Memory B cell (primary cell): ENCODE measurements around the gene CCR5.
"Not testable (repeated sequence)": the region's sequence is repeated elsewhere in the genome, so short reads cannot be mapped to it uniquely, and the experiment has no call there.

Experiments used
- ATAC-seq: fragments of 150-1000 bp; cut with Tn5 transposase; 2 replicates; pipeline ENCODE4 v1.10.0; 2021; ENCODE audit warnings: low read depth, mild to moderate bottlenecking, moderate library complexity
- DNase-seq, 2 donors: peaks; one replicate each; pipeline ENCODE4 v3.0.0; 2022; ENCODE audit warnings: low spot score in 2 of 2
- H3K27ac Mint-ChIP-seq: one replicate; pipeline ENCODE4 v1.8.0; 2022; ENCODE audit warnings: mild to moderate bottlenecking, moderate library complexity, mixed read lengths
- H3K27me3 Mint-ChIP-seq: one replicate; pipeline ENCODE4 v1.8.0; 2022; ENCODE audit warnings: mixed read lengths
- H3K36me3 Mint-ChIP-seq: one replicate; pipeline ENCODE4 v1.8.0; 2022; ENCODE audit warnings: mild to moderate bottlenecking, mixed read lengths
- H3K4me1 Mint-ChIP-seq: one replicate; pipeline ENCODE4 v1.8.0; 2022; ENCODE audit warnings: mixed read lengths
- H3K4me3 Mint-ChIP-seq: one replicate; pipeline ENCODE4 v1.8.0; 2022; ENCODE audit warnings: mild to moderate bottlenecking, moderate library complexity, mixed read lengths
- H3K9me3 Mint-ChIP-seq: one replicate; pipeline ENCODE4 v1.8.0; 2022; ENCODE audit warnings: mixed read lengths

CCR5 gene

GRCh38 chr3:46370839-46371518 lies at the start of gene CCR5:
Gene CCR5 (plus strand): TSS chr3:46370946. CDS start chr3:46372903, 1,957 bp downstream.
- Mint-ChIP-seq H3K4me1 (peaks cover 23% of the 10 kb centered on the region), H3K4me3 (peak within 1 kb of the TSS; percentile 16), H3K9me3 (no peaks in the 10 kb centered on the region), H3K27me3 (no peaks in the 10 kb centered on the region), H3K36me3 (no peaks in the 10 kb centered on the region), H3K27ac (peak within 1 kb of the TSS; percentile 72)
- ATAC-seq (no peak), DNase-seq (no peak)

DNA sequence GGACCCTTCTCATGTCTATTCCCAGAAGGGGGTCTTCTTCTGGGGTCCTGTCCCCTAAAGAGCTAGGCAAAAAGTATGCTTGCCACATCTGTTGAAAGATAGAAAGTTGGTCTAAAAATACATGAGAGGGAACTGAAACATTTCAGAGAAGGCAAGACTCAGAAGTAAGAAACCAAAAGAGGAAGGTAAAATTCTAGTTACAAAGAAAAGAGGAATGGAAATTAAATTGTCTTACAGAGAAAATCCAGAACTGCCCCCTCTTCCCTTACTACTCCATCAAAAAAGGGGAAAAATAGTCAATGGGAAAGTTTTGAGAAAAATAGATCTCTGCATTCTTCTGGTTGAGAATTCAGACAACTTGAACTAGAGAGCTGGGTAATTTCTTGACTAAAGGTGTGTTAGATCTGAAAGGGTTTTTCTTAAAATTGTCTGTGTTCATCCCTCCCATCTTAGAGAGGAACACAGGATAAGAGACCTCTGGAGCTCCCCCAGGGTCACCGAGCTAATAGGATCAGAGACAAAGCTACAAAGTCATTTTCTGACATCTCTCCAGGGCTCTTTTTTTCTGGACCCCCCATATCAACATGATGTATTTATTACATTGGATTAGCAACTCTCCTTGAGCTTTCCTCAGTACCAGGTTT lies 49.2 kb upstream of the CCR5 start:
- Mint-ChIP-seq H3K36me3 (no peaks in the 10 kb centered on the region), H3K9me3 (no peaks in the 10 kb centered on the region), H3K27ac (peak overlapping the region; percentile 12), H3K4me1 (peaks cover 30% of the 10 kb centered on the region), H3K4me3 (peak overlapping the region; percentile 11), H3K27me3 (no peaks in the 10 kb centered on the region)
- ATAC-seq (peak; percentile 93), DNase-seq (peak in 1 of 2 donors; percentile 7)

DNA sequence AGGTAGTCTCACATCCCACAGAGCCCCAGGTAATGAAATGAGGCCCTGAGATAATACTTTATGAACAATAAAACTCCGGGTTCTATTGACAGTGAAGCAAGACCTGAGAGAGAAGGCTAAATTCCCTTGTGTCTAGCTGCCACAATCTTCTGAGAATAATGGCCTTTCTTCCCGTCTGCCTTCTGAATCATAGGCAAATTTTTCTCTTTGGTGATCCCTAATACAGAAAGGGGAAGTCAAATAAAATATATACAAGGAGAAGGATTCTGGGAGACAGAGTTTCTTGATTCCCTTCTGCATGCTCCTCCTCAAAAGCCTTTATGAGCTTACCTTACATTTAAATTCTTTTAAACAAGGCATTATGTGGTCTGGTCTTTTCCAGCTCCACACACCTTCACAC lies 46.7 kb upstream of the CCR5 start:
- H3K4me3 Mint-ChIP-seq, result no peak overlapping the region
- H3K36me3 Mint-ChIP-seq, result no peaks in the 10 kb centered on the region
- DNase-seq, result no peak
- H3K9me3 Mint-ChIP-seq, result no peaks in the 10 kb centered on the region
- no peaks in the 10 kb centered on the region for H3K27me3 Mint-ChIP-seq
- no peak overlapping the region for H3K27ac Mint-ChIP-seq
- ATAC-seq, result no peak
- H3K4me1 Mint-ChIP-seq, result peaks cover 24% of the 10 kb centered on the region

DNA sequence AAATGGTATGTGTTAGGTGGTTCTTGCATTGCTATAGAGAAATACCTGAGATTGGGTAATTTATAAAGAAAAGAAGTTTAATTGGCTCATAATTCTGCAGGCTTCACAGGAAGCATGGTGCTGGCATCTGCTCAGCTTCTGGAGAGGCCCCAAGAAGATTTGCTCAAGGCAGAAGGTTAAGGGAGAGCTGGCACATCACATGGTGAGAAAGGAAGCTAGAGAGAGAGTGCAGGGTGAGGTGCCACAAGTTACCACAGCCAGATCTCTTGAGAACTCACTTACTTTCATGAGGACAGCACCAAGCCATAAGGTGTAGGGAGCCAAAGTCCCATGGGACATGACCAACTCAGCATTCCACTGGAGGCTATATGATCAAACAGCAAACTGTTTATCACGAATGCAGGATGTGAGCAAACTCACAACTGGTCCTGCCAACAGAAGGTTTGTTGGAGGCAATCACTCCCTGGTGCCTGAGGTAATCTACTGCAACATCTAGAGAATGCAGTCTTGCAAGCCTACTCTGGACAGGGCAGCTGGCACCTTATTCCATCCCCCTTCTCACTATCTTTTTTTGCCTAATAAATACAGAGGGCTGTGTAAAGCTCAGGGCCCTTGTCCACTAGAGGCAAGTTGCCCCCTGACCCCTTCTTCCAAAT lies 45.0 kb upstream of the CCR5 start:
- no peak for ATAC-seq
- no peaks in the 10 kb centered on the region for H3K9me3 Mint-ChIP-seq

GRCh38 chr3:46330676-46331075 lies 40.1 kb upstream of the CCR5 start:
- not testable (repeated sequence) for H3K9me3 Mint-ChIP-seq, H3K27me3 Mint-ChIP-seq, H3K4me3 Mint-ChIP-seq

More for the DNA sequence above, 45.0 kb upstream of the CCR5 start:
- no peak overlapping the region for H3K27ac Mint-ChIP-seq
- peaks cover 19% of the 10 kb centered on the region for H3K4me1 Mint-ChIP-seq
- no peaks in the 10 kb centered on the region for H3K27me3 Mint-ChIP-seq
- H3K4me3 Mint-ChIP-seq, result no peak overlapping the region
- no peaks in the 10 kb centered on the region for H3K36me3 Mint-ChIP-seq
- no peak for DNase-seq

GRCh38 chr3:46334741-46335478 lies 35.8 kb upstream of the CCR5 start:
- ATAC-seq, result no peak
- no peak for DNase-seq
- Mint-ChIP-seq H3K4me3 (no peak overlapping the region), H3K36me3 (peaks cover 5% of the 10 kb centered on the region), H3K4me1 (peaks cover 6% of the 10 kb centered on the region), H3K27me3 (no peaks in the 10 kb centered on the region), H3K27ac (no peak overlapping the region), H3K9me3 (peaks cover 7% of the 10 kb centered on the region)

More at GRCh38 chr3:46330676-46331075, 40.1 kb upstream of the CCR5 start:
- not testable (repeated sequence) for H3K36me3 Mint-ChIP-seq, DNase-seq, H3K4me1 Mint-ChIP-seq, H3K27ac Mint-ChIP-seq, ATAC-seq

DNA sequence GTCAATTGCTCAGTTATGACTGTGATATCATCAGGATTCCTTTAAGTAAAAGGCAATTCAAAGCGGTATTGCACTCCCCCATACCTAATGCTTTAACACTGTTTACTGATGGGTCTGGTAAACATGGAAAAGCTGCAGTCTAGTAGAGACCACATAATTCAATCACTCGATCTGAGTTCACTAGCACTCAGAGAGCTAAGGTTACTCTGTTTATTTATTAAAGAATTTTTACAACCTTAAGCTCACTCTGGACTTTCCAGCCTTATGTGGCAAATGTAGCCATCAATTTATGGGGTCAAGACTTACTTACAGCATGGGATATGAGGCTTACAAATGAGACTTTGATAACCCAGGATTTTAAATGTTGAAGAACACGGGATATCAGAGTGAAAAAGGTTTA lies 35.2 kb upstream of the CCR5 start:
- no peak for DNase-seq
- H3K4me3 Mint-ChIP-seq, result no peak overlapping the region
- no peak for ATAC-seq
- peaks cover 9% of the 10 kb centered on the region for H3K9me3 Mint-ChIP-seq
- peaks cover 6% of the 10 kb centered on the region for H3K4me1 Mint-ChIP-seq
- no peaks in the 10 kb centered on the region for H3K27me3 Mint-ChIP-seq
- H3K36me3 Mint-ChIP-seq, result peaks cover 5% of the 10 kb centered on the region
- H3K27ac Mint-ChIP-seq, result no peak overlapping the region

DNA sequence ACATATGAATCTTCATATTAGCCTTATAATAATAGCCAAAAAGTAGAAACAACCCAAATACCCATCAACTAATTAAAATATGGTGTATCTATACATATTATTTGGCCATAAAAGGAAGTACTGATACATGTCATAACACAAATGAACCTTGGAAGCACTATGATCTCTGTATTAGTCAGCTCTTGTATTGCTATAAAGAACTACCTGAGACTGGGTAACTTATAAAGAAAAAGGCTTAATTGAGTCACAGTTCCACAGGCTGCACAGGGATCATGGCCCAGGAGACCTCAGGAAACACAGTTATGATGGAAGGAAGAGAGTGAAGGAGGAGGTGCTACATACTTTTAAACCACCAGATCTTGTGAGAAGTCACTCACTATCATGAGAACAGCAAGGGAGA lies 32.8 kb upstream of the CCR5 start:
- no peak overlapping the region for H3K4me3 Mint-ChIP-seq
- no peaks in the 10 kb centered on the region for H3K4me1 Mint-ChIP-seq
- H3K27me3 Mint-ChIP-seq, result no peaks in the 10 kb centered on the region
- H3K36me3 Mint-ChIP-seq, result peaks cover 5% of the 10 kb centered on the region
- no peak overlapping the region for H3K27ac Mint-ChIP-seq
- H3K9me3 Mint-ChIP-seq, result peaks cover 9% of the 10 kb centered on the region
- no peak for ATAC-seq
- DNase-seq, result no peak

- H3K4me1 Mint-ChIP-seq, result no peaks in the 10 kb centered on the region
- ATAC-seq (no peak), DNase-seq (peak in 1 of 2 donors; percentile 5)
- no peaks in the 10 kb centered on the region for H3K27me3 Mint-ChIP-seq
- H3K27ac Mint-ChIP-seq, result no peak overlapping the region
- H3K36me3 Mint-ChIP-seq, result peaks cover 5% of the 10 kb centered on the region
- peaks cover 10% of the 10 kb centered on the region for H3K9me3 Mint-ChIP-seq
- no peak overlapping the region for H3K4me3 Mint-ChIP-seq
These were observed 31.9 kb upstream of the CCR5 start for GRCh38 chr3:46338840-46339239.

DNA sequence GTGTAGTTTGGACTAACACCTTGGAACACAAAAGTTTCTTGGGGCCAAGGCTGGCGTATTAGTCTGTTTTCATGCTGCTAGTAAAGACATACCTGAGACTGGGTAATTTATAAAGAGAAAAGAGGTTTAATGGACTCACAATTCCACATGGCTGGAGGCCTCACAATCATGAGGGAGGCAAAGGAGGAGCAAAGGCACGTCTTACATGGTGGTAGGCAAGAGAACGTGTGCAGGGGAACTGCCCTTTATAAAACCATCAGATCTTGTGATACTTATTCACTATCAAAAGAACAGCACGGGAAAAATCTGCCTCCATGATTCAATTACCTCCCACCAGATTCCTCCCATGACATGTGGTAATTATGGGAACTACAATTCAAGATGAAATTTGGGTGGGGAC lies 26.3 kb upstream of the CCR5 start:
- no peak overlapping the region for H3K27ac Mint-ChIP-seq
- DNase-seq, result no peak
- H3K9me3 Mint-ChIP-seq, result peaks cover 11% of the 10 kb centered on the region
- H3K4me3 Mint-ChIP-seq, result no peak overlapping the region
- no peaks in the 10 kb centered on the region for H3K27me3 Mint-ChIP-seq
- no peak for ATAC-seq
- H3K36me3 Mint-ChIP-seq, result no peaks in the 10 kb centered on the region
- peaks cover 11% of the 10 kb centered on the region for H3K4me1 Mint-ChIP-seq

GRCh38 chr3:46348823-46349482 lies 21.8 kb upstream of the CCR5 start:
- Mint-ChIP-seq H3K27ac (peak overlapping the region; percentile 76), H3K4me3 (peak overlapping the region; percentile 60), H3K9me3 (peaks cover 5% of the 10 kb centered on the region), H3K4me1 (peaks cover 38% of the 10 kb centered on the region), H3K27me3 (no peaks in the 10 kb centered on the region), H3K36me3 (no peaks in the 10 kb centered on the region)
- no peak for DNase-seq
- ATAC-seq, result peak; percentile 23

DNA sequence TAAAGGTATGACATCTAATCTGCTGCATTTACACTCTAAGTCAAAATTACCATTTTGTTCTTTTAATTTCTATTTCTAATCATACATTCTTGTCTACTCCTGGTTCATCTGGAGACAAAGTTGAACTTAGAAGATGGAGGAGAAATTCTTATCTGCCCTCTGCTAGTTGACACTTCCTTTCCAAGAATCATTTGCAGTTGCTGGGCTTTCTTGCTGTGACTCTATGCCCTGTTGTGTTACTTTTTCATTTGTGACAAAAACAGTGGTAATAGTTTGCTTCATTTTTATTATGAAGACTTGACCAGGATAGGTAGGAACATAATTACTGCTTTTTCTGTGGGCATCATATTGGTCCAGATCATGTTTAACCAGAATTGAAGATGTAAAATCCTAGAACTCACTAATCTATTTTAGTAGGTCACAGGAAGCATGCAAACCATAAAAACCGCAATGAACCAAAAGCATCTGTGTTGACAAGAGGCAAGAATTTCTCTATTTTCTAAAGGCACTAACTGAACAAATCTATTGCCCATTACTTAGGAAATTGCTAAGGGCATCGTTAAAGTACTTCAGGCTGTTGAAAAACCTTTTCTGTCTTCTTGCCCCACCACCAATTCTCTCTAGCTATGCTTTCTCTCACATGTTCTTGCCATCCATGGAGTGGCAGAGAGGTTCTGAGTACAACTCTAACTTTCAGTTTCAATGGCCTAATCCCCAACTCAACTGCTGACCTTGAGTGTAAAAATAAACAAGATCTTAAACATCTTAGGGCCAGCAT lies 21.1 kb upstream of the CCR5 start:
- peak overlapping the region; percentile 76 for H3K27ac Mint-ChIP-seq
- DNase-seq, result no peak

GRCh38 chr3:46350262-46350565 lies 20.5 kb upstream of the CCR5 start:
- peaks cover 5% of the 10 kb centered on the region for H3K9me3 Mint-ChIP-seq
- peak overlapping the region; percentile 76 for H3K27ac Mint-ChIP-seq
- H3K27me3 Mint-ChIP-seq, result peaks cover 2% of the 10 kb centered on the region
- H3K4me3 Mint-ChIP-seq, result peak overlapping the region; percentile 60
- ATAC-seq, result no peak
- DNase-seq, result no peak
- H3K4me1 Mint-ChIP-seq, result peaks cover 46% of the 10 kb centered on the region
- H3K36me3 Mint-ChIP-seq, result peaks cover 2% of the 10 kb centered on the region

More for the DNA sequence above, 21.1 kb upstream of the CCR5 start:
- peak; percentile 65 for ATAC-seq
- H3K27me3 Mint-ChIP-seq, result no peaks in the 10 kb centered on the region
- no peaks in the 10 kb centered on the region for H3K36me3 Mint-ChIP-seq
- H3K4me3 Mint-ChIP-seq, result peak overlapping the region; percentile 60
- H3K9me3 Mint-ChIP-seq, result peaks cover 5% of the 10 kb centered on the region
- peaks cover 42% of the 10 kb centered on the region for H3K4me1 Mint-ChIP-seq
